Mucosa of descending colon (tissue), 3 donors: ENCODE measurements around the gene PEDS1. TPM values are rescaled to one million over a fixed set of nuclear protein-coding genes. Genes with fewer than 3 reads are reported as not detected.

Experiments used
- ATAC-seq: fragments of 200-7000 bp; cut with Tn5 transposase; one replicate; pipeline ENCODE4 v1.9.1; 2020; ENCODE audit warnings: mild to moderate bottlenecking, moderate library complexity
- DNase-seq, 3 donors: peaks; one replicate each; pipeline ENCODE4 v3.0.0-alpha.2; 2020
- H3K36me3 ChIP-seq: fragments of 200-600 bp; one replicate; pipeline ENCODE4 v1.8.0; 2021; ENCODE audit warnings: low read depth, mild to moderate bottlenecking
- H3K4me1 ChIP-seq: fragments of 200-600 bp; one replicate; pipeline ENCODE4 v1.8.0; 2021; ENCODE audit warnings: low read depth, mild to moderate bottlenecking
- H3K4me3 ChIP-seq: fragments of 200-600 bp; one replicate; pipeline ENCODE4 v1.8.0; 2021; ENCODE audit warnings: mild to moderate bottlenecking
- H3K9me3 ChIP-seq: fragments of 200-600 bp; one replicate; pipeline ENCODE4 v1.8.0; 2021; ENCODE audit warnings: mild to moderate bottlenecking
- intact Hi-C, 2 donors: fragments of 100-400 bp; cut with DNase I in 1 of 2; cut with micrococcal nuclease in 1 of 2; formaldehyde crosslinking; loops; one replicate each; pipeline versions ENCODE4 v1.11.0 to v1.11.1; 2022; cut with DNase I, micrococcal nuclease
- total RNA-seq, 3 donors: library from RNA; stranded (reverse); fragmentation: NEBNext Ultra II Directional in 2 of 3; extraction: Animal tissue kit (Norgen Biotek cat#: 25700) in 2 of 3; gene quantifications; one replicate each; pipeline versions ENCODE4 v1.2.1 to v1.2.4, GENCODE V29; 2021 to 2023
- TF ChIP-seq, protein P1 (sequence below): fragments of 200-600 bp; IDR thresholded peaks from one replicate; pipeline ENCODE4 v1.8.0; 2022; ENCODE audit warnings: antibody characterized with exemption, mild to moderate bottlenecking
- donor health status: DM: no; HTN: no; CAD: no; lungs with moderate emphysema.
- donor health status: DM: no; HTN: no; CAD: no.
- donor health status: DM: no; HTN: yes; CAD: no.

PEDS1 gene
- total RNA-seq, 3 donors from 2014 or later, result 21.2 to 34.3 (median 23.3) TPM

DNA sequence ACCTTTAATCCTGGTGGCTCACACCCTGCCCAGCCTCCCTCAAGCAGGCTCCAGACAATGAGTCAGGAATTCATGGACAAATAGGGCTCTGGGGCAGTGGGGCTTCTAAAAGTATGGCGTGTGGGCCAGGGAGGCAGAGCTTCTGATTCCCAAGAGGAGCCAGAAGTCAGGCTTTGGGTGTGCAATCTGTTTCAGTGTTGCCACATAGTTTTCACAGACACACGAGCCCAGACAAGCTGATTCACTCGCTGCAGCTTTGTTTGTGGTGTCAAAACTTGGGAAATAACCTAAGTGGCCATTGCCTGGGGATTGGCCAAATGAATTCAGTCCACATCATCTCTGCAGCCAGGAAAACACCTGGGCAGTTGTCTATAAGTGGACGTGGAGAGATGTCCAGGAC is 9.2 kb downstream of the PEDS1 start:
- peaks cover 7% of the 10 kb centered on the region for H3K36me3 ChIP-seq
- ATAC-seq, result peak; percentile 9
- intact Hi-C loops, result no loop called here
- no peak for DNase-seq
- H3K4me1 ChIP-seq, result peaks cover 10% of the 10 kb centered on the region
- TF ChIP-seq, protein P1, sequence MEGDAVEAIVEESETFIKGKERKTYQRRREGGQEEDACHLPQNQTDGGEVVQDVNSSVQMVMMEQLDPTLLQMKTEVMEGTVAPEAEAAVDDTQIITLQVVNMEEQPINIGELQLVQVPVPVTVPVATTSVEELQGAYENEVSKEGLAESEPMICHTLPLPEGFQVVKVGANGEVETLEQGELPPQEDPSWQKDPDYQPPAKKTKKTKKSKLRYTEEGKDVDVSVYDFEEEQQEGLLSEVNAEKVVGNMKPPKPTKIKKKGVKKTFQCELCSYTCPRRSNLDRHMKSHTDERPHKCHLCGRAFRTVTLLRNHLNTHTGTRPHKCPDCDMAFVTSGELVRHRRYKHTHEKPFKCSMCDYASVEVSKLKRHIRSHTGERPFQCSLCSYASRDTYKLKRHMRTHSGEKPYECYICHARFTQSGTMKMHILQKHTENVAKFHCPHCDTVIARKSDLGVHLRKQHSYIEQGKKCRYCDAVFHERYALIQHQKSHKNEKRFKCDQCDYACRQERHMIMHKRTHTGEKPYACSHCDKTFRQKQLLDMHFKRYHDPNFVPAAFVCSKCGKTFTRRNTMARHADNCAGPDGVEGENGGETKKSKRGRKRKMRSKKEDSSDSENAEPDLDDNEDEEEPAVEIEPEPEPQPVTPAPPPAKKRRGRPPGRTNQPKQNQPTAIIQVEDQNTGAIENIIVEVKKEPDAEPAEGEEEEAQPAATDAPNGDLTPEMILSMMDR, result no peak
- no peak overlapping the region for H3K4me3 ChIP-seq
- H3K9me3 ChIP-seq, result no peaks in the 10 kb centered on the region

DNA sequence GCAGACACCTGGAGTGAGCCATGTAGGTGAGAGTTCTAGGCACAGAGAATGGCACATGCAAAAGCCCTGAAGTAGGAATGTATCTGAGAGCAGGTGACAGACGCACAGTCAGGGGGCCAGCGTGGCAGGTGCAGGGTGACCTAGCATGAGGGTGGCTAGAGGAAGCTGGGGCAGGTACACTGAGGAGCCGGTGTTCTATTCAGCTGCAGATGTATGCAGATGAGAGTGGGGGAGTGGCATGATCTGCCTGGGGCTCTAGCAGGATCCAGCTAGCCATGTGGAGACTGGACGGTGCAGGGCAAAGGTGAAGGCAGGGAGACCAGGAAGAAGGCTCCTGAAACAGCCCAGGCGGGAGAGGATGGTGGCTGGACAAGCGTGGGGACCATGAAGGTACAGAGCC is 10.7 kb downstream of the PEDS1 start:
- no peak overlapping the region for H3K4me3 ChIP-seq
- H3K9me3 ChIP-seq, result no peaks in the 10 kb centered on the region
- intact Hi-C loops, result no loop called here
- TF ChIP-seq, protein P1, result no peak
- H3K4me1 ChIP-seq, result peaks cover 10% of the 10 kb centered on the region
- DNase-seq (no peak), ATAC-seq (peak; percentile 20)
- peaks cover 7% of the 10 kb centered on the region for H3K36me3 ChIP-seq

DNA sequence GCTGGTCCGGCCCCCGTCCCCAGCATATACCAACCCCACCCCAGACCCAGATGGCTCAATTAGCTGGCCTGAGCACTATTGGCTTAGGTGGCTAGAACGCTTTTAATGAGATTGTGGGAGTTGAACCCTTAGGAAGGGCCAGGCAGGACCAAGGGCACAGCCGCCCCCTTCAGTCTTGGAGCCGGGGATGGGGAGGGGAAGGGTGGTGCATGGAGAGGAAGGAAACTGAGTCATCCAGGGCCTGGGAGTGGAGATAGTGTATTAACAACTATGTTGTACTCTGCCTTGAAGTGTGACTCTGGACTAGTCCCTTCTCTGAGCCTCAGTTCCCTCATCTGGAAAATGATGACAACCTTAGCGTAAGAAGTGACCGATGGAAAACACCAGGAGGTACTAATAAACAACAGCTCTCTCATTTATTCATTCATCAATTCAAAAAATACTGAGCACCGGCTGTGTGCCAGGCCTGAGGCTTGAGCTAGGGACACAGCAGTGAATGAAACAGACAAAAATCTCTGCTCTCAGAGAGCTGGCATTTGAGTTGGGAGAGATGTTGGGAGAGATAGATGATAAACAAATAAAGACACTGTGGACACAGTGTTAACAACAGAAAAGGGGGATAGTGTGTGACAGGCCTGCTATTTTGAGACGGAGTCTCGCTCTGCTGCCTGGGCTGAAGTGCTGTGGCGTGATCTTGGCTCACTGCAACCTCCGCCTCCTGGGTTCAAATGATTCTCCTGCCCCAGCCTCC is 11.5 kb downstream of the PEDS1 start:
- intact Hi-C loops, result no loop called here
- H3K4me3 ChIP-seq, result no peak overlapping the region
- no peaks in the 10 kb centered on the region for H3K9me3 ChIP-seq
- H3K36me3 ChIP-seq, result peaks cover 7% of the 10 kb centered on the region
- no peak for ATAC-seq
- H3K4me1 ChIP-seq, result peaks cover 4% of the 10 kb centered on the region
- DNase-seq, result no peak
- TF ChIP-seq, protein P1, result no peak

DNA sequence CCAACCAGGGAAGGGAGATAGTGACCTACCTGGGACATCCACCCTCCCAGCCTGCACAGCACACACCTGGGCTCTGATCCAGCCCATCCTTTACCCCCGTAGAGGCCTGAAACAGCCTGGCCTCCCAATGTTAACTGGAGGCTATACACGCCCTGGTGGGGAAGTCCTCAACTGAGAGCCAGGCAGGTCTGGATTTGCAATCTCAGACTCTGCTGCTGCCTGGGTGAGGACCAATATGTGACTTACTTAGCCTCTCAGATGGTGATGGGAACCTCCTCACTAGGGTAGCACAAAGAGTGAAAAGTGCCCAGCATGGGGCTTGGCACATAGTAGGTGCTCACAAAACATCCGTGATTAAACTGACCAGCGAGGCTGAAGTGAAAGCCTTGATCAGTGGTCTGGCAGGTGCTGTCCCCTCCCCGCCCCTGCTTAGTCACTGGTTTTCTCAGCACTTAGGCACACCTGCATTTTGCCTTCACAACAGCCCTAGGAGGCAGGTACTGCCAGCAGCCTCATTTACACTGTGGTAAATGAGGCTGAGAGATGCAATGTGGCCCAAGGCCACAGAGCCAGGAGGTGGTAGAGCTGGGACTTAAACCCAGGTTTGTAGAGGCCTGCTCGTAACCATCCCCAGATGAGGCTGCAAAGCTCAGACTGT is 12.4 kb downstream of the PEDS1 start:
- no peak for DNase-seq
- TF ChIP-seq, protein P1, result no peak
- Histone ChIP-seq H3K4me3 (no peak overlapping the region), H3K36me3 (peaks cover 7% of the 10 kb centered on the region), H3K9me3 (no peaks in the 10 kb centered on the region), H3K4me1 (no peaks in the 10 kb centered on the region)
- intact Hi-C loops, result no loop called here
- no peak for ATAC-seq

DNA sequence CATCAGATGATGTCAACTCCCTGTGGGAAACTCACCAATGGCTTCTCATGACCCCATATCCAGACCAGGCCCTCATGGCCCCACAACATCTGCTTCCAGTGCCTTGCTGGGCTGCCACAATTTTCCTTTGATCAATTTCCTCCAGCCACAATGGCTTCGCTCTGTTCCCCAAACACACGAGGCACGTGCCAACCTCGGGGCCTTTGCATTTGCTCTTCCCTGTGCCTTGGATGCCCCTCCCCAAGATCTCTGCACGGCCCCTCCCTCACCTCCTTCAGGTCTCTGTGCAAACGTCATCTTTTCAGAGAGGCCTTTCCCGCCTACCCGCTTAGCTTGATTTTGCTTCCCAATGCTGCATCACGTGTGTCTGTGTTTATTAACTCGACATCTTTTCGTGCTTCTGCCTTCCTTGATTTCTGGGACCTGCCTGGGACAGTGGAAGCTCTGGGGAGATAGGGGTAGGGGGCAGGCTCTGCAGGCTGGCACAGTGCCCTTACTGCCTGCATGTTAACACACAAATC is 13.1 kb downstream of the PEDS1 start:
- no peak overlapping the region for H3K4me3 ChIP-seq
- peaks cover 7% of the 10 kb centered on the region for H3K36me3 ChIP-seq
- TF ChIP-seq, protein P1, result no peak
- DNase-seq (no peak), ATAC-seq (no peak)
- intact Hi-C loops, result no loop called here
- H3K9me3 ChIP-seq, result no peaks in the 10 kb centered on the region
- H3K4me1 ChIP-seq, result no peaks in the 10 kb centered on the region
